ENCODE measurements around the gene RASA3.
A peak's percentile ranks its signal among the peaks of the same experiment; 100 is the strongest.

Gene RASA3

DNA sequence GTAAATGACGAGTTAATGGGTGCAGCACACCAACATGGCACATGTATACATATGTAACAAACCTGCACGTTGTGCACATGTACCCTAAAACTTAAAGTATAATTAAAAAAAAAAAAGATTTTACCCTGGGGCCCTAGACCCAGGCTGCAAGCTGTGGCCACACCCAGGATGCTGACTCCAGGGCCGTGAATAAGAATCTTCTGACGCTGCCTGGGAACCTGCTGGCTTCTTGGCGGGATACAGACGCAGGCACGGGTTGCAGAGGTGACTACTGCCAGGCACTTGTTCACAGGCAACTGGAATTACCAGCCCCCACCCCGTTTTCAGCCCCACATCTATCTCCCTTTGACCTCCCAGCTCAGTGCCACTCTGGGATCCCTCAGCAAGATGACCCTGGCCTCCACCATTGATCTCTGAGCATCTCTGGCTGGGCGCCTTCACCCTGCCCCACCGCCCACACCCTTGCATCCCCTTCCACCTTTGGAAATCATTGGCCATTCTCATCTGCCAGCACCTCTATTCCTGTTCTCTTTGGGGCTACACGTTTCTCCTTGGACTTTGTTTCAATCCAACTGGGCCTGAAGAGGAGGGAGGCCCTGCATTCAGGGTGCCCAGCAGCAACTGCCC, 25.6 kb upstream of the RASA3 start:
- Histone ChIP-seq H3K27me3 (ENCODE audit: insufficient read depth, low read length, poor library complexity, severe bottlenecking) (no peaks in the 10 kb centered on the region), H3F3A (ENCODE audit: low read depth) (peaks cover 5% of the 10 kb centered on the region; the same call in 1 of the 2 replicates), H3K9me3 (ENCODE audit: insufficient read depth, low read depth, low read length) (no peaks in the 10 kb centered on the region), H2AFZ (ENCODE audit: low read length) (no peak overlapping the region), H3K36me3 (ENCODE audit: insufficient read depth, low read length) (no peaks in the 10 kb centered on the region), H3K4me1 (ENCODE audit: insufficient read depth, low read length, poor library complexity, severe bottlenecking) (peaks cover 56% of the 10 kb centered on the region), H3K79me2 (ENCODE audit: insufficient read depth, low read length) (no peaks in the 10 kb centered on the region), H3K9ac (ENCODE audit: low read depth, low read length, poor library complexity, severe bottlenecking) (no peak overlapping the region), H3K9me2 (replicated peaks; ENCODE audit: low read depth, low read length) (no peaks in the 10 kb centered on the region), H3K4me2 (ENCODE audit: low read depth, low read length, poor library complexity, severe bottlenecking) (no peak overlapping the region), H3K4me3 (ENCODE audit: low read length, poor library complexity, severe bottlenecking) (no peak overlapping the region), H4K20me1 (ENCODE audit: insufficient read depth, low read length, poor library complexity, severe bottlenecking) (no peaks in the 10 kb centered on the region)
- TF ChIP-seq, protein P1, sequence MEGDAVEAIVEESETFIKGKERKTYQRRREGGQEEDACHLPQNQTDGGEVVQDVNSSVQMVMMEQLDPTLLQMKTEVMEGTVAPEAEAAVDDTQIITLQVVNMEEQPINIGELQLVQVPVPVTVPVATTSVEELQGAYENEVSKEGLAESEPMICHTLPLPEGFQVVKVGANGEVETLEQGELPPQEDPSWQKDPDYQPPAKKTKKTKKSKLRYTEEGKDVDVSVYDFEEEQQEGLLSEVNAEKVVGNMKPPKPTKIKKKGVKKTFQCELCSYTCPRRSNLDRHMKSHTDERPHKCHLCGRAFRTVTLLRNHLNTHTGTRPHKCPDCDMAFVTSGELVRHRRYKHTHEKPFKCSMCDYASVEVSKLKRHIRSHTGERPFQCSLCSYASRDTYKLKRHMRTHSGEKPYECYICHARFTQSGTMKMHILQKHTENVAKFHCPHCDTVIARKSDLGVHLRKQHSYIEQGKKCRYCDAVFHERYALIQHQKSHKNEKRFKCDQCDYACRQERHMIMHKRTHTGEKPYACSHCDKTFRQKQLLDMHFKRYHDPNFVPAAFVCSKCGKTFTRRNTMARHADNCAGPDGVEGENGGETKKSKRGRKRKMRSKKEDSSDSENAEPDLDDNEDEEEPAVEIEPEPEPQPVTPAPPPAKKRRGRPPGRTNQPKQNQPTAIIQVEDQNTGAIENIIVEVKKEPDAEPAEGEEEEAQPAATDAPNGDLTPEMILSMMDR (conservative IDR thresholded peaks at IDR 0.05; ENCODE audit: low read length), result no peak
- no peak for TF ChIP-seq EZH2phosphoT487 (IDR thresholded peaks at IDR 0.05; ENCODE audit: borderline replicate concordance)

DNA sequence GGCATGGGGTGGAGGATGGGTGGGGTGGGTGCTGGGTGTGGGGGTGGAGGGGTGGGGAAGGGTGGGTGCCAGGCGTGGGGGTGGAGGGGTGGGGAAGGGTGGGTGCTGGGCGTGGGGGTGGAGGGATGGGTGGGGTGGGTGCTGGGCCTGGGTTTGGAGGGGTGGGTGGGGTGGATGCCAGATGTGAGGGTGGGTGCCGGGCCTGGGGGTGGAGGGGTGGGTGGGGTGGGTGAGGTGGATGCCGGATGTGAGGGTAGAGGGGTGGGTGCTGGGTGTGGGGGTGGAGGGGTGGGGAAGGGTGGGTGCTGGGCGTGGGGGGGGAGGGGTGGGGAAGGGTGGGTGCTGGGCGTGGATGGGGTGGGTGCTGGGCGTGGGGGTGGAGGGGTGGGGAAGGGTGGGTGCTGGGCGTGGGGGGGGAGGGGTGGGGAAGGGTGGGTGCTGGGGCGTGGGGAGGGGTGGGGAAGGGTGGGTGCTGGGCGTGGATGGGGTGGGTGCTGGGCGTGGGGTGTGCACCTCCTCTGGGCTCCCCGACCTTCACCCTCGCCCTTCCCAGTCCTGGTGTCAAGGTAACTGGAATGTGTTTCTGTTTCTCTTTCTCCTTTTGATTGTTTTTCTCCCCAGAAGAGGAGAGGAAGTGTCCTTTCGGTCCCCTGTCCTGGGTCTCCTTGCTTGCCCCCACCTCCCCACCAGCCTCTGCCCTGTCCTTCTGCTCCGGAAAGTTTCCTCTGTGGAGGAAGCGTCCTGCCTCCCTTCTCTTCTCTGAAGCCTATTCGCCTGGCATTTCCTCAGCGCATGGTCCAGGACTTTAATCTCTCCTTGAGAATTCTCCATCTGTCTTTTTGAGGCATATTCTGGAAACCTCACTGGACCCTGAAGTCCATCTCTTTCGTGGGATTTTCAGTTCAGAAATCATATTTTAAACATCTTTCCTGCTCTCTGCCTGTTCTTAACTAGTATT, 23.8 kb upstream of the RASA3 start:
- Histone ChIP-seq H3K9me2 (replicated peaks; ENCODE audit: low read depth, low read length) (no peaks in the 10 kb centered on the region), H3F3A (ENCODE audit: low read depth) (peaks cover 5% of the 10 kb centered on the region; the same call in 1 of the 2 replicates), H3K4me1 (ENCODE audit: insufficient read depth, low read length, poor library complexity, severe bottlenecking) (peaks cover 57% of the 10 kb centered on the region), H2AFZ (ENCODE audit: low read length) (no peak overlapping the region), H3K4me2 (ENCODE audit: low read depth, low read length, poor library complexity, severe bottlenecking) (no peak overlapping the region), H3K9me3 (ENCODE audit: insufficient read depth, low read depth, low read length) (no peaks in the 10 kb centered on the region), H4K20me1 (ENCODE audit: insufficient read depth, low read length, poor library complexity, severe bottlenecking) (no peaks in the 10 kb centered on the region), H3K36me3 (ENCODE audit: insufficient read depth, low read length) (no peaks in the 10 kb centered on the region), H3K9ac (ENCODE audit: low read depth, low read length, poor library complexity, severe bottlenecking) (no peak overlapping the region), H3K27me3 (ENCODE audit: insufficient read depth, low read length, poor library complexity, severe bottlenecking) (no peaks in the 10 kb centered on the region), H3K79me2 (ENCODE audit: insufficient read depth, low read length) (no peaks in the 10 kb centered on the region), H3K4me3 (ENCODE audit: low read length, poor library complexity, severe bottlenecking) (no peak overlapping the region)
- no peak for TF ChIP-seq EZH2phosphoT487 (IDR thresholded peaks at IDR 0.05; ENCODE audit: borderline replicate concordance)
- TF ChIP-seq, protein P1 (conservative IDR thresholded peaks at IDR 0.05; ENCODE audit: low read length), result no peak

DNA sequence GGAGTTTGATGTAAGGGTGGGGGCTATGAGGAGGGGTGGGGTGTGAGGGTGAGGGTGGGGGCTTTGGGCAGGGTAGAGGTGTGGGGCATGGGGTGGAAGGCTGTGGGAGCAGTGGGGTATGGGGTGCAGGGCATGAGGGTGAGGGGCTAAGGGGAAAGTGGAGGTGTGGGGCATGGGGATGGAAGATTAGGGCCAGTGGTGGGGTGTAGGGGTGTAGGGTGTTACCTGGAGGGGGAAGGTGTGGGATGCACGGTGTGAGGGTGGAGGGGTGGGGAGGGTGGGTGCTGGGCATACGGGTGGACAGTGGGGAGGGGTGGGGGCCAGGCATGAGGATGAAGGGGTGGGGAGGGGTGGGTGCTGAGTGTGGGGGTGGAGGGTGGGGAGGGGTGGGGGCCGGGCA, 22.9 kb upstream of the RASA3 start:
- Histone ChIP-seq H2AFZ (ENCODE audit: low read length) (no peak overlapping the region), H3K27me3 (ENCODE audit: insufficient read depth, low read length, poor library complexity, severe bottlenecking) (no peaks in the 10 kb centered on the region), H3F3A (ENCODE audit: low read depth) (peaks cover 5% of the 10 kb centered on the region; the same call in 1 of the 2 replicates), H3K36me3 (ENCODE audit: insufficient read depth, low read length) (no peaks in the 10 kb centered on the region), H3K4me2 (ENCODE audit: low read depth, low read length, poor library complexity, severe bottlenecking) (no peak overlapping the region), H3K4me1 (ENCODE audit: insufficient read depth, low read length, poor library complexity, severe bottlenecking) (peaks cover 59% of the 10 kb centered on the region), H3K4me3 (ENCODE audit: low read length, poor library complexity, severe bottlenecking) (no peak overlapping the region), H3K9ac (ENCODE audit: low read depth, low read length, poor library complexity, severe bottlenecking) (peak overlapping the region; percentile 40), H3K9me2 (replicated peaks; ENCODE audit: low read depth, low read length) (no peaks in the 10 kb centered on the region), H3K9me3 (ENCODE audit: insufficient read depth, low read depth, low read length) (no peaks in the 10 kb centered on the region), H3K79me2 (ENCODE audit: insufficient read depth, low read length) (no peaks in the 10 kb centered on the region), H4K20me1 (ENCODE audit: insufficient read depth, low read length, poor library complexity, severe bottlenecking) (no peaks in the 10 kb centered on the region)
- TF ChIP-seq EZH2phosphoT487 (IDR thresholded peaks at IDR 0.05; ENCODE audit: borderline replicate concordance), result no peak
- TF ChIP-seq, protein P1 (conservative IDR thresholded peaks at IDR 0.05; ENCODE audit: low read length), result no peak
